Lower leg skin (tissue), 4 donors: ENCODE data around the gene TSPAN32. TPM values are rescaled to one million over a fixed set of nuclear protein-coding genes. Genes with fewer than 3 reads are reported as not detected.

ENCODE experiments used
- DNase-seq, 2 donors: peaks; one replicate each; pipeline ENCODE4 v3.0.0-alpha.2; 2019; ENCODE audit warnings: low spot score in 2 of 2
- H3K4me3 ChIP-seq: fragments of 200-600 bp; sonication (generic); 2 replicates; pipeline ENCODE4 v1.5.1; 2017; ENCODE audit warnings: mild to moderate bottlenecking, low read depth; ENCODE audit not compliant: poor library complexity, severe bottlenecking
- CTCF ChIP-seq, 3 donors: fragments of 450-650 bp; IDR thresholded peaks; one replicate each; pipeline ENCODE4 v1.5.1; 2016; ENCODE audit warnings: antibody characterized with exemption in 3 of 3, mild to moderate bottlenecking in 3 of 3, moderate library complexity in 2 of 3
- POLR2A ChIP-seq, 2 donors: fragments of 450-650 bp; IDR thresholded peaks; one replicate each; pipeline ENCODE4 v1.6.1; 2016 to 2017; ENCODE audit warnings: antibody characterized with exemption in 2 of 2, mild to moderate bottlenecking in 1 of 2, moderate library complexity in 1 of 2
- WGBS, 2 donors: methylation state at CpG; one replicate each; pipeline ENCODE4 v1.1.5; 2018; 5-methylcytosine and 5-hydroxymethylcytosine counted together
- intact Hi-C: fragments of 100-400 bp; cut with DNase I; formaldehyde crosslinking; loops from one replicate; pipeline ENCODE4 v1.15.0; 2023; ENCODE audit warnings: low total_unique reads
- total RNA-seq, 4 donors: library from RNA; depleted of rRNA; stranded (reverse); fragments of >200 nt; gene quantifications; one replicate each; pipeline ENCODE4 v1.1.0, GENCODE V29; 2016

TSPAN32 gene
- total RNA-seq, 4 donors from 2014 or later: 0.30 to 2.4 (median 1.5) TPM

- H3K4me3 ChIP-seq: no peak overlapping the region
- 48 to 69% methylated on average over 6 of the region's 6 CpGs for whole genome bisulfite sequencing, 2 donors
- DNase-seq: peak in 1 of 2 donors; percentile 40
- TF ChIP-seq POLR2A (IDR thresholded peaks at IDR 0.05) (no peak), CTCF (IDR thresholded peaks at IDR 0.05) (no peak)
- intact Hi-C loops: no loop called here
Measured at GRCh38 chr11:2289350-2289749, 12.5 kb upstream of the TSPAN32 start.

- peak in 1 of 2 donors; percentile 72 for DNase-seq
- WGBS, 2 donors: 70 to 78% methylated on average over 10 of the region's 10 CpGs
- TF ChIP-seq CTCF (IDR thresholded peaks at IDR 0.05) (no peak), POLR2A (IDR thresholded peaks at IDR 0.05) (no peak)
- intact Hi-C loops: no loop called here
- no peak overlapping the region for H3K4me3 ChIP-seq
Measured at GRCh38 chr11:2289859-2290258, 12.0 kb upstream of the TSPAN32 start.

GRCh38 chr11:2290351-2290841 lies 11.4 kb upstream of the TSPAN32 start:
- peak in 1 of 2 donors; percentile 58 for DNase-seq
- H3K4me3 ChIP-seq: no peak overlapping the region
- no peak for TF ChIP-seq CTCF (IDR thresholded peaks at IDR 0.05)
- no peak for TF ChIP-seq POLR2A (IDR thresholded peaks at IDR 0.05)
- 27 to 33% methylated on average over 8 to 10 of the region's 10 CpGs for WGBS, 2 donors
- intact Hi-C loops: no loop called here

- intact Hi-C loops: no loop called here
- H3K4me3 ChIP-seq: no peak overlapping the region
- DNase-seq: peak in 1 of 2 donors; percentile 73
- TF ChIP-seq CTCF (IDR thresholded peaks at IDR 0.05) (no peak), POLR2A (IDR thresholded peaks at IDR 0.05) (no peak)
- WGBS, 2 donors: 84 to 92% methylated on average over 20 of the region's 20 CpGs
Measured at GRCh38 chr11:2293531-2293971, 8.3 kb upstream of the TSPAN32 start.

GRCh38 chr11:2293984-2294925 lies 7.6 kb upstream of the TSPAN32 start:
- WGBS, 2 donors: 84 to 86% methylated on average over 25 to 27 of the region's 27 CpGs
- peak in 1 of 2 donors; percentile 81 for DNase-seq
- intact Hi-C loops: no loop called here
- TF ChIP-seq CTCF (IDR thresholded peaks at IDR 0.05) (no peak), POLR2A (IDR thresholded peaks at IDR 0.05) (no peak)
- H3K4me3 ChIP-seq: no peak overlapping the region
